Panc1 (cell line): Measurements from ENCODE around the gene ECHDC1. TPM values are rescaled to one million over a fixed set of nuclear protein-coding genes. Genes with fewer than 3 reads are reported as not detected.

ENCODE experiments used
- ATAC-seq: fragments of 200-7000 bp; cut with Tn5 transposase; 2 replicates; pipeline ENCODE4 v1.9.1; 2020; ENCODE audit warnings: mild to moderate bottlenecking, moderate library complexity
- BruUV-seq: library from RNA; stranded (reverse); fragments of 400-500 nt; replicated peaks from 2 replicates; lab custom pipeline; 2021; lab: Mats Ljungman, UMichigan
- CTCF ChIA-PET: fragments of 300-600 bp; sonication (Branson Sonifier 250); formaldehyde crosslinking; loops from one replicate; lab custom pipeline; 2022; ENCODE audit warnings: antibody characterized with exemption; lab: Charles Lee
- POLR2A ChIA-PET: fragments of 300-600 bp; sonication (Branson Sonifier 250); formaldehyde crosslinking; loops from one replicate; lab custom pipeline; 2022; ENCODE audit warnings: antibody characterized with exemption; lab: Charles Lee
- DNase-seq: peaks from one replicate; pipeline ENCODE4 v3.0.0-alpha.2; 2010; ENCODE audit warnings: low read depth, low spot score
- H3K27ac ChIP-seq: 2 replicates; pipeline ENCODE4 v1.5.1; 2011; ENCODE audit warnings: mild to moderate bottlenecking, low read length, inconsistent platforms
- H3K27me3 ChIP-seq: fragments of 200-500 bp; sonication (Bioruptor generic); 2 replicates; pipeline ENCODE4 v1.6.0; 2014; ENCODE audit warnings: low read length, inconsistent platforms; ENCODE audit not compliant: control insufficient read depth, insufficient read depth
- H3K36me3 ChIP-seq: fragments of 200-500 bp; sonication (Bioruptor generic); 2 replicates; pipeline ENCODE4 v1.5.1; 2014; ENCODE audit warnings: inconsistent platforms, mild to moderate bottlenecking, low read length, moderate library complexity; ENCODE audit not compliant: control insufficient read depth, insufficient read depth
- H3K4me1 ChIP-seq: 2 replicates; pipeline ENCODE4 v1.5.1; 2011; ENCODE audit warnings: inconsistent platforms, mild to moderate bottlenecking, low read length, moderate library complexity; ENCODE audit not compliant: control insufficient read depth, insufficient read depth
- H3K4me3 ChIP-seq, 2 experiments: 2 replicates each; pipeline ENCODE4 v1.5.1; 2011 to 2012; ENCODE audit warnings: low read depth in 2 of 2, low read length in 2 of 2, mild to moderate bottlenecking in 2 of 2, inconsistent platforms in 1 of 2, moderate library complexity in 1 of 2
- H3K9me3 ChIP-seq: fragments of 200-500 bp; sonication (Bioruptor generic); 2 replicates; pipeline ENCODE4 v1.5.1; 2014; ENCODE audit warnings: low read depth, mild to moderate bottlenecking, inconsistent platforms, low read length, moderate library complexity; ENCODE audit not compliant: control insufficient read depth, insufficient read depth
- CTCF ChIP-seq: fragments of 450-650 bp; IDR thresholded peaks from 2 replicates; pipeline ENCODE4 v1.5.1; 2017; ENCODE audit warnings: mild to moderate bottlenecking
- POLR2AphosphoS5 ChIP-seq: IDR thresholded peaks from 2 replicates; pipeline ENCODE4 v1.6.1; 2012; ENCODE audit warnings: mild to moderate bottlenecking, low read depth, low read length, moderate library complexity
- REST ChIP-seq, 2 experiments: IDR thresholded peaks; 2 replicates each; pipeline ENCODE4 v1.6.1; 2011 to 2012; ENCODE audit warnings: low read depth in 2 of 2, control low read depth in 1 of 2, low read length in 1 of 2, mild to moderate bottlenecking in 1 of 2, moderate library complexity in 1 of 2; ENCODE audit not compliant: insufficient read depth in 1 of 2
- SIN3A ChIP-seq: IDR thresholded peaks from 2 replicates; pipeline ENCODE4 v1.6.1; 2012; ENCODE audit warnings: low read depth, mild to moderate bottlenecking, low read length, moderate library complexity, borderline replicate concordance; ENCODE audit not compliant: insufficient read depth
- TCF7L2 ChIP-seq: IDR thresholded peaks from 2 replicates; pipeline ENCODE4 v1.6.1; 2011; ENCODE audit warnings: mild to moderate bottlenecking, low read depth, low read length, inconsistent platforms
- in situ Hi-C: cut with HindIII; loops from 2 replicates; pipeline ENCODE4 v1.10.0; 2016; ENCODE audit warnings: low sequenced_read_pairs, low pct_unique_long_range_greater_than_20kb
- intact Hi-C: fragments of 100-400 bp; cut with micrococcal nuclease; formaldehyde crosslinking; loops from one replicate; pipeline ENCODE4 v1.10.0; 2022; ENCODE audit not compliant: unreplicated experiment
- total RNA-seq: library from RNA; stranded (reverse); gene quantifications from one replicate; pipeline ENCODE4 v1.2.1, GENCODE V29; 2021; ENCODE audit not compliant: unreplicated experiment

The ECHDC1 gene
- total RNA-seq, 1 experiment from 2014 or later: 81.9 TPM

GRCh38 chr6:127289934-127290333 lies 53.5 kb downstream of the ECHDC1 start:
- in situ Hi-C loops (no loop called here), intact Hi-C loops (no loop called here)
- POLR2A ChIA-PET: no interaction called here
- H3K36me3 ChIP-seq: peaks cover 52% of the 10 kb centered on the region
- CTCF ChIA-PET: no interaction called here
- H3K27ac ChIP-seq: no peak overlapping the region
- H3K9me3 ChIP-seq: no peaks in the 10 kb centered on the region
- H3K27me3 ChIP-seq: no peaks in the 10 kb centered on the region
- TF ChIP-seq POLR2AphosphoS5 (no peak), TCF7L2 (no peak), REST (IDR thresholded peaks at IDR 0.05; ENCODE audit: insufficient read depth in 1 of 2, low read depth in 2 of 2, low read length in 1 of 2) (no peak), CTCF (no peak), SIN3A (no peak)
- ATAC-seq (no peak), DNase-seq (no peak)
- H3K4me1 ChIP-seq: no peaks in the 10 kb centered on the region
- no TSS peak for BruUV-seq
- H3K4me3 ChIP-seq: no peak overlapping the region

GRCh38 chr6:127288705-127289104 lies 54.7 kb downstream of the ECHDC1 start:
- ChIA-PET POLR2A (no interaction called here), CTCF (no interaction called here)
- H3K4me3 ChIP-seq: no peak overlapping the region
- in situ Hi-C loops: no loop called here
- BruUV-seq: no TSS peak
- H3K9me3 ChIP-seq: no peaks in the 10 kb centered on the region
- no peaks in the 10 kb centered on the region for H3K27me3 ChIP-seq
- ATAC-seq (no peak), DNase-seq (no peak)
- TF ChIP-seq CTCF: no peak
- TF ChIP-seq TCF7L2: no peak
- TF ChIP-seq REST (IDR thresholded peaks at IDR 0.05; ENCODE audit: insufficient read depth in 1 of 2, low read depth in 2 of 2, low read length in 1 of 2): no peak
- TF ChIP-seq SIN3A: no peak
- no peak for TF ChIP-seq POLR2AphosphoS5
- H3K4me1 ChIP-seq: no peaks in the 10 kb centered on the region
- intact Hi-C loops: no loop called here
- H3K27ac ChIP-seq: no peak overlapping the region
- H3K36me3 ChIP-seq: peaks cover 55% of the 10 kb centered on the region
